Frontal cortex (tissue), 4 donors: ENCODE measurements around the gene EGFL6. TPM values are rescaled to one million over a fixed set of nuclear protein-coding genes. Genes with fewer than 3 reads are reported as not detected.
"Not testable (repeated sequence)": the region's sequence is repeated elsewhere in the genome, so short reads cannot be mapped to it uniquely, and the experiment has no call there.

Source experiments
- DNase-seq, 2 donors: peaks; one replicate each; pipeline ENCODE4 v3.0.0; 2012; ENCODE audit warnings: low spot score in 2 of 2
- FAIRE-seq: peaks from 2 replicates; lab custom pipeline; 2012; peaks lifted over from hg19 to GRCh38; lab: Jason Lieb, UNC
- total RNA-seq: library from RNA; depleted of rRNA; stranded (reverse); fragments of >200 nt; gene quantifications from one replicate; pipeline ENCODE4 v1.2.3, GENCODE V29; 2014
- donor health status: control.
- donor health status: control.
- donor health status: control.

Gene EGFL6
- total RNA-seq, 1 donor from 2014 or later = 0.82 TPM

DNA sequence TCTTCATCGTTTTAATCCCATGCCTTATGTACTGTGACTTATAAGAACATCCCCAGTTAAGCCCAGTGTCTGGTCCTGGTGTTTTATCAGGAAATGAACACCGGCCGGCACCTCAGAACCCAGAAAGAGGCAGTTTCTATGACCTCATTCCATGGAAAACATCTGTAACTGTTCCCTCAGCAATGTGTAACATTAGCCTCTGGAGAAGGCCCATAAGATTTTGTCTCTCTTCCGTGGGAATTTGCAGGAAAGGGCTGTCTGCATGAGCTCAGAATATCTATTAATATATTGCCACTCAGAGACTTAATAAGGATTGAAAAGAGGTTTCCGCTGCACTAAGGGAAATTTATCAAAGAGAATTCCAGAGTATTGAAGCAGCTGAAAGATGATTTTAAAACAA lies 80.4 kb downstream of the EGFL6 start:
- FAIRE-seq (no peak), DNase-seq (no peak)

DNA sequence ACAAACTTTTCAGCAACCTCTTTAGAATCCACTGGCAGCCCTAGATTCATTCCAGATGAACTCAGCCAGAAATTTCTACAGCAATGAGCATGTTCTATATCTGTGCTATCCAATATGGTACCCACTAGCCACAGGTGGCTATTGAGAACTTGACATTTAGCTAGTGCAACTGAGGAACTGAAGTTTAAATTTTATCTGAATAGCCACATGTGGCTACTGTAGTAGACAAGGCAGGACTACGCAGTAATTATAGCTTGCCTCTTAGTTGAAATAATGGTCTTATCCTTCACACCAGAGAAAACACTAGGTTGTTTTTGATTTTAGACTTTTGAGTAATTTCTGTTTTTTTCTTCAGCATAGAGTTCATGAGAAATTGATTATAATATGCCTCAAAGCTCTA lies 80.9 kb downstream of the EGFL6 start:
- FAIRE-seq (no peak), DNase-seq (no peak)

DNA sequence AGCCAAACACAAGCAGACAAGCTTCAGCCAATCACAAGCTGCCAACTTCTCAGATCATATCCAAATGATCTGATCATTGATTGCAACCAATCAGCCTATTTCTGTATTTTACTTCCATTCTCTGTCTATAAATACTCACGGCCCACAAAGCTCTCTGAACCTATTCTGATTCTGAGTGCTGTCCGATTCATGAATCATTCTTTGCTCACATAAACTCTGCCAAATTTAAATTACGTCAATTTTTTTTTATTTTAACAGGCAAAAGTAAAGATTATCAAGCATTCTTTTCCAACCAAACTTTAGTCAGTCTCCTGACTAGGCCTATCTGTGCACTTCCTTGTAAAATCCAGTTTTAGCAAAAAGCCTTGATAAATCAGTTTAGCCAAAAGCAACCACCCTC lies 81.7 kb downstream of the EGFL6 start:
- DNase-seq (no peak), FAIRE-seq (no peak)

DNA sequence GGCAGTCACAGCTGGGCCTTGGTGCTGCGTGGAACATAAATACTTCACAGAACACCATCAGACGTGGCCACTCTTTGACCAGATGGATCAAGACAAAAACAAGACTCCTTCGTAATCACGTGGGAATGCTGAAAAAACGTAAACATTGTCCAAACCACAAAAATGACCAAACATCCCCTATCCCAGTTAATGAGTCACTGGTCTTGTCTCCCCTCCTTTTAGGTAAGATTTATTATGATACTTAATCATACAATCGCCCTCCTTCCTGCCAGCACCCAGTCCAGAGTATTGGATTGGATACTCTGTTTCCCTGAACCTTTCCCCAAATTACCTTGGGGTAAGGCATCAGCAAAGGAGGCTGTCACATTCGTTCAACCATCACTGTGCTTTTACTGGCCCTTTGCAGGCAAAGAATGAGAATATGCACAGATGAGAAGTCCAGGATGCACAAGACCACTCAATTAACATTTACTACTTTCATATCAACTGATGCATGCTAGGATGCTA lies 82.9 kb downstream of the EGFL6 start:
- DNase-seq (no peak), FAIRE-seq (no peak)

DNA sequence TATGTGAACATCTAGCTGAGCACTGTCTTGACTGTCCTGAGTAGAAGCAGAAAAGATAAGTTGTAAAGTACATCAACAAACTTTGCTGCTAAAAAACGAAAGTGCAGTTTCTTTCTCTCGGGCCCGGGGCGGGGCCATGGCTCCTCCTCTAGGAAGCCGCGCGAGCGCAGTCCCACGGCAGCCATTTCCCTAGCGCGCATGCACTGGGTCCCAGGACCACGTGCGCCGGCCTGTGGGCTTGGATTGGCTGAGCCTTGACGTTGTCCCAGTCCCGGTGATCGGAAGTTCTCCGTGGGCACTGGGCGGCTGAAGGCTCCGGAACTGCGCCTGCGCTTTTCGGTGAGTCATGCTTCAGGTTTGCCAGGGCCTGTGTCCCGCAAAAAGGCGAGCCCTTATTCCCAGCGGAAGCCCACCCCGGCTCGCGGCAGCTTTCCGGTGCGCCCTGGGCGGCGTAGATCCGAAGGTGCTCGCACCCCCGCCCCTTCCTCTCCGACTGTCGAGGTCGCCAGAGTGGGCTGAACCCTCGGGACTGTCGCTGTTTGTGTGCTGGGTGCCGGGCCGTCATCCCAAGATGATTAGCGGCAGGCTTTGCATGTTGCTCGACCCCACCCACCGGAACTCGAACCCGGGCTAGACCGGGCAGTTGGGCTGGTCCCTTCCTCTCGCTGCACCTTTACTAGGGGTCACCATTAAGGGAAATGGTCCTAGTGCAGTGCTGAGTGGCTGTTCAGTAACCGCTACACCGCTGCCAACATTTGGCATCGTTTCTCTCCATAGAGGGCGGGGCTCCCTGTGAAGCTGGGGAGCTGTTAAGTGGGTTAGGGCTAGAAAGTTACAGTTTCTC lies 83.7 kb downstream of the EGFL6 start, which contains the start of gene TCEANC:
Gene TCEANC (plus strand): TSS at position 292 of the 844 bp plus-strand sequence. CDS start 9,368 bp downstream, outside the sequence.
- peak; percentile 63 for FAIRE-seq
- DNase-seq = peak; percentile 71 to 79

DNA sequence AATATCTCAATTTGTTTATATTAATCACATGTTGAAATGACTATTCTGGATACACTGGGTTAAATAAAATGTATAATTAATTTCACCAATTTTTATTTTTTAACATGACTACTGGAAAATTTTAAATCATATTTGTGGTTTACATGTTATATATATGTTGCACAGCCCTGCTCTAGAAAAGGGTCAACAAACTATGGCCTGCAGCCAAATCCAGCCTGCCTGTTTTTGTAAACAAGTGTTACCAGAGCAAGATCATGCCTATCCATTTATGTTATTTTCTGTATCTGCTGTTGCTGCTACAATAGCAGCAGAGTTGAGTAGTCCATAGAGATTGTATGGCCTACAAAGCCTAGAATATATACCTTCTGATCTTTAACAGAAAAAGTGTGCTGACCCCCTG lies 84.7 kb downstream of the EGFL6 start:
- DNase-seq (no peak), FAIRE-seq (no peak)

DNA sequence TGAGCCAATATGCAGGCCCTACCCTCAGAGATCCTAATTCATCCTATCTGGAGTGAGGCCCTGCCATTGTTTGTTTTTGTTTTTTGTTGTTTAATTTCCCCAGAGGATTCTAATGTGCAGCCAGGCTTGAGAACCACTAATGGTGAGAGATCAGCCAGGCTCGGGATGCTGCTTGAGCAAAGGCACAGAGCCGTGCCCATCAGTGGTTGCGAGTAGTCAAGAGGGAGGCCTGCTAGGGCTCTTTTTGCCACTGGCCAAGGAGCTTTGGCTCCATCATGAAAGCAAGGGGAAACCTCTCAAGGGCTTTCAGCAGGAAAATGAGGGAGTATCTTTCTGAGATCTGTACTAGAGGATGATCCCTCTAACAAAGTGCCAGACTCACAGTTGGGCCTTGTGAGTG lies 86.3 kb downstream of the EGFL6 start:
- no peak for DNase-seq
- FAIRE-seq = no peak

DNA sequence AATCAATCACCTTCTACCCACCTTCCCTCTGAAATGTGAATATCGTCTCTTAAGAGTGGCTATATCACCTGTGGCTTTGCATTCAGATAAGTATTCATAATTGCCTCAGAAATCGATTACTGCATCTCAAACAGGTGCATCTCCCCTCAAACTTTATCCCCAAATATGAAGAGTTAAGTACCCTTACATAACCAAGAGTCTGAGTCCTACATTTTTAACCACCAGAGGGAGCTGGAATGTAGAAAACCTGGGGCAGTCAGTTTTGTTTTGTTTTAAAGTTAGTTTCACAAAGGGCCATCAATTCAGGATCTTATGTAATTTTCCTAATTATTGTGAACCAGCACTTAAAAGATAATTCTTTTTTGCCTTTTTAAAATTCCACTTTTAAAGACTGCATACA lies 89.2 kb downstream of the EGFL6 start:
- FAIRE-seq (peak; percentile 23), DNase-seq (peak; percentile 15 to 24)

DNA sequence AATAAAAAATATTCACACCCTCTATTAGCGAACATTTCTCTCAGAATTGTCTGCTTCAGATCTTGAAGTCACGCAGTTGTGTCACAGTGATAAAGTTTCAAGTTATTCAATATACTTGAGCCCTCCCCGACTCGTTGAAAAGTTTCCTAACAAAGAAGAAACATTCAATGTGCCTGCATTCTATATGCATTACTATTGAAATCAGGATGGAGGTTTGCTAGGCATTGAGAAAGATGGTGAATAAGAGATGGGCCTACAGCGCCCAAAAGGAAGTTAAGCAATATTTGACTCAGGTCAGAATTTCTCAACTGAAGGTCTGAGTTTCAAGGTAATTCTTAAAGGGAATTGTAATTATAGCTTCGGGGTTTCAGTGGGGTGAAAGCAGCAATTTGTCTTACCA lies 89.7 kb downstream of the EGFL6 start:
- DNase-seq = no peak
- no peak for FAIRE-seq

DNA sequence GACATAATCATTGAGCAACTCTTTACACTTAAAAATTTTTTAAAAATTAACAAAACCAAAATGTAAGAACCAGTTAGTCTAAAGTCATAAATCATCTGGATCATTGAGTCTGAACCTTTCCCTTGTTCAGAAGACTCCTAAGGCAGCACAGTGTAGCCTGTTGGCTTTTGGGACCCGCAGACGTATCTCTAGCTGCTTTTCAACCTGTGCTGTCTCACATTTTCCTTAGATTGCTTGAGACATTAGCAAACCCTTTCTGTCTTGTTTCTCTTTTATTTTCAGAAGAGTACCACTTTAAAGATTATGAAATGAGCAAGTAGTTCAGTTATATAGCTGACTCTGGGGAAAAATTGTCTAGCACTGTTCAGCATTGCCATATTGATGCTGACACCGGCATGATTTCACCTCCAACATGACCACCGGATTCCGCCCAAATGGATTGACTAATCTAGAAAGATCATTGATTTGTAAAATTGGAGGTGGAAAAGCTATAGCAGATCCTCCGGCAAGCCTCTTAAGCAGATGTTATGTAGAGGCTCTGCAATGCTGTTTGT lies 92.4 kb downstream of the EGFL6 start:
- DNase-seq (no peak), FAIRE-seq (no peak)

DNA sequence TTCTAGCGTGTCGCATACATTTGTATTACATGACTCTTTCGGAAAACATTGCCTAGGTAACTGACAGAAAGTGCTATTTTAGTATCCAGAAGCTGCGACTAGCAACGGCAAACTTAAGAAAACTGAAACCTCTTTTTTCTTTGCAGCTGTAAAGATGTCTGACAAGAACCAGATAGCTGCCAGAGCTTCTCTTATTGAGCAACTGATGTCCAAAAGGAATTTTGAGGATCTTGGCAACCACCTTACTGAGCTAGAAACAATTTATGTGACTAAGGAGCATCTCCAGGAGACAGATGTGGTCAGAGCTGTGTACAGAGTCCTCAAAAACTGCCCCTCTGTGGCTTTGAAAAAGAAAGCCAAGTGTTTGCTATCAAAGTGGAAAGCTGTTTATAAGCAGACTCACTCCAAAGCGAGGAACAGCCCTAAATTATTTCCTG lies 93.0 kb downstream of the EGFL6 start:
- no peak for DNase-seq
- no peak for FAIRE-seq

DNA sequence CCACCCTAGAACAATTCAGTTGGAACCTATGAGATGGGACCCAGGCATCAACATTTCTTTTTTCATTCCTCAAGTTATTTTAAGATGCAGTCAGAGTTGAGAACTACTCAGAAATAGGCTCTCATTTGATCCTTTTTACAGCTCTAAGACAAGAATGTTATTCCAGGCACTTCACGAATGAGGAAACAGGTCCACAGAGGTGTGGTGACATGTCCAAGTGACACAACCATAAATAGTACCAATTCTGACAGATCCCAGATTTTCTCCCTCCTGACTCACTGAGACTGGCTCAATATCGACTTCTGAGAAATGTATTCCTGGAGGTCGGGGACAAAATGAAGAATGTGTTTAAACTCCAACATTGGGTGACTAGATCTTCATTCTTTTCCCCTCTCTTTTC lies 94.6 kb downstream of the EGFL6 start:
- DNase-seq (no peak), FAIRE-seq (no peak)

DNA sequence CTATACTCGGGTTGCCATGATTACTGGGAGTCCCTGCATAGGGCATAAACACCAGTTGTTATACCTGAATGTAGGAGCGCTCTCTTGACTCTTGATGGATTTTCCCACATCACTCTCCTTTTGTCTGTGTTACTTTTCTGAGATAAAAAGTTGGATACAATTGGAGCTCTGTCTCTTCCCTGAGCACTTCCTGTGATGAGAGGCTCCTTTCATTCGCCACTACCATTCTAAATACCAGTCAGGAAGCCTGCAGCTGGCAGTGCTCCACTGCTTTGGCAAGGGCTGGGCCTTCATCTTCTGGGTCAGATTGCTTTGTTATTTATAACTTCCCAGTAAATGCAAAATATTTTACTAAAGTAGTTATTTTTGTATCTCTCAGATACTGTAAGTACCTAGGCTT lies 97.4 kb downstream of the EGFL6 start:
- DNase-seq (no peak), FAIRE-seq (no peak)

DNA sequence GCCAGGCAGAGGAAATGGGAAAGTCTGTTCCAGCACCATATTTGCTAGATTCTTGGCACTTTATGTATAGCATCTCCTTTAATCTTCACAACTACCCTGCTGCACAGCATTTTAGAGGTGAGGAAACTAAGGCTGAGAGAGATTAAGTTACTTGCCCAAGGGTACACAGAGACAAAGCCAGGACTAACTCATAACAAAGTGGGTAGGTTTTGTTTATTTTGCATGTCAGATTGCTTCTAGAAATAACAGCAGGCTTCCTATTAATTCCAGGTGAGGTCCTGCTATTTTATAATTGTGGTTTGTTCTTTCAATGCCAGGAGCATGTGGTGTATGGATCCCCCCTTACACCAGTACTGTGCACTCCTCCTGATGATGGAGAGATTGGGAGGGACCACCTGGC lies 98.5 kb downstream of the EGFL6 start:
- FAIRE-seq (no peak), DNase-seq (no peak)

DNA sequence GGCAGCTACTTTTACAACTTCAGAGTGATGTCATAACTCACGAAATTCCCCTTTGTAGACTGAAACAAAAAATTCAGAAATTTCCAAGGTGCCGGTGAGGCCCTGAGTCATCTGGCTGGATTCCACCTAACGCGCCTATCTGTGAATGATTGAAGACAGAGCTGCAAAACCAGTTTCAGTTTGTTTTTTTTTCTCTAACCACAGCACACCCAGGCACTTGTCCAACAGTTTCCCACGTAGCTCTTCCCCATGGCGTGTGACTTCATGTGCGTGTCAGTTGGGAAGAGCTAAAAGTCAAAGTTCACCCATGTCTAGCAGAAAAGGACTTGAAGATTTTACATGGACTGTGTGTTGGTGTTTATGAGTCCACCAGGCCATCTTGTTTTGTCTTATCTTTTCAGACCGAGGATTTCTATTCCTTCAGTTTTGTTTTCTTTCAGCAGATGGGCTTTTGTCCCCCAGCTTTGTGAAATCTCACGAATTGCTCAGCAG lies 99.9 kb downstream of the EGFL6 start:
- no peak for FAIRE-seq
- DNase-seq = no peak

DNA sequence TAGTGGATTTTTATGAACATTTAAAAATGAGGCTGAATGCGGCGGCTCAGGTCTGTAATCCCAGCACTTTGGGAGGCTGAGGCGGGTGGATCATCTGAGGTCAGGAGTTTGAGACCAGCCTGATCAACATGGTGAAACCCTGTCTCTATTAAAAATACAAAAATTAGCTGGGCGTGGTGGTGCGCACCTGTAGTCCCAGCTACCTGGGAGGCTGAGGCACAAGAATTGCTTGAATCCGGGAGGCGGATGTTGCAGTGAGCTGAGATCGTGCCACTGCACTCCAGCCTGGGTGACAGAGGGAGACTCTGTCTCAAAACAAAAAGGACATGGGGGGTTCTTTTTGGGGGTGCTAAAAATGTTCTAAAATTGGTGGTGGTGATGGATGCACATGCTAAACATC lies 100.4 kb downstream of the EGFL6 start:
- FAIRE-seq = not testable (repeated sequence)

DNA sequence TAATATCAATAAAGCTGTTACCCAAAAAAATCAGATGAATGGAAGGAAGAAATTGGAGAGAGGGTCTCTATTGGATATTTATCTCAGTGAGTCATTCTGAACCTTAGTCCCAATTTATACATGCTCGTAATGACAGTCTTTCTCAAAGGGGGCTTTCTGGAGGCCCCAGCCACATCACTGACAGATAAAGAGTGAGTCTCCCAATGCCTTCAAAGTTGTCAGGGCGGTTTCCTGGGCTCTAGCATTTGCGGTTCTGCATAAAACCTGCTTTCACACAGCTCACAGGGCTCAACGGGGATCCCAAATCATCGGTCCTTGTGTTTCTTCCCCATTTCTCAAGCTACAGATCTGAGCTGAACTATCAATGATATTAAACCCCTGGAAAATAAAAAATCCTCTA lies 100.8 kb downstream of the EGFL6 start:
- DNase-seq = no peak

More for the DNA sequence above, 100.4 kb downstream of the EGFL6 start:
- DNase-seq = not testable (repeated sequence)

DNA sequence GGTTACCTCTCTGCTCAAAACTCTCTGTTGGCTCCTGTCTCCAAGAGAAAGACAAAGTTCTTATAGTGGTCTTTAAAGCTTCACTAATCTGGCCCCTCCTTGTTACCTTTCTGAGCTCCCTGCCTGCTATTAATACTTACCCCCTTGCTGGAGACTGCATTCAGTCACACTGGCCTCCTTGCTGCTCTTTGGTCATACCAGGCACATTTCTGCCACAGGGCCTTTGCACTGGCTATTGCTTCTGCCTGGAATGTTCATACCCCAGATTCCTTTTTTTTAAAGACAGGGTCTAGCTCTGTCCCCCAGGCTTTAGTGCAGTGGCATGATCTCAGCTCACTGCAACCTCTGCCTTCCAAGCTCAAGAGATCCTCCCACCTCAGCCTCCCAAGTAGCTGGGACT lies 103.6 kb downstream of the EGFL6 start:
- DNase-seq (no peak), FAIRE-seq (no peak)

More for the DNA sequence above, 100.8 kb downstream of the EGFL6 start:
- no peak for FAIRE-seq

DNA sequence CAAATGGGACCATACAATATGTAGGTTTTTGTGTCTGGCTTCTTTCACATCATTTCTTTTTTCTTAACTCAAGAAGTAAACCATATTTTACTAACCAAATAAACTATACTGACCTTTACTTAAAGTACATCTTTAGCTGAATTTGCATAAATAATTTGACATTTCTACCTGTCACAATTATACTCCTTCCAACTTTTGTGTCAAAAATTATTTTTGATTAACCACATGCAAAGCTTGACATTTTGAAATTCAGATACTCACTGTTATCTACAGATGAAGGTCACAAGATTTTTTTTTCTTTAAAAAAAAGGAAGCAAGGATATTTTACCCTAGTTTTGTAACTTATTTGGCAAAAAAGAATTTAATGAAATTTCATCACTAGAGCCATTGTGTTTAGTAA lies 107.5 kb downstream of the EGFL6 start:
- DNase-seq (no peak), FAIRE-seq (no peak)

DNA sequence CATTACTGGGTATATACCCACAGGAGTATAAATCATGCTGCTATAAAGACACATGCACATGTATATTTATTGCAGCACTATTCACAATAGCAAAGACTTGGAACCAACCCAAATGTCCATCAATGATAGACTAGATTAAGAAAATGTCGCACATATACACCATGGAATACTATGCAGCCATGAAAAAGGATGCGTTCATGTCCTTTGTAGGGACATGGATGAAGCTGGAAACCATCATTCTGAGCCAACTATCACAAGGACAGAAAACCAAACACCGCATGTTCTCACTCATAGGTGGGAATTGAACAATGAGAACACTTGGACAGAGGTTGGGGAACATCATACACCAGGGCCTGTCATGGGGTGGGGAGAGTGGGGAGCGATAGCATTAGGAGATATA lies 110.3 kb downstream of the EGFL6 start:
- not testable (repeated sequence) for FAIRE-seq, DNase-seq

DNA sequence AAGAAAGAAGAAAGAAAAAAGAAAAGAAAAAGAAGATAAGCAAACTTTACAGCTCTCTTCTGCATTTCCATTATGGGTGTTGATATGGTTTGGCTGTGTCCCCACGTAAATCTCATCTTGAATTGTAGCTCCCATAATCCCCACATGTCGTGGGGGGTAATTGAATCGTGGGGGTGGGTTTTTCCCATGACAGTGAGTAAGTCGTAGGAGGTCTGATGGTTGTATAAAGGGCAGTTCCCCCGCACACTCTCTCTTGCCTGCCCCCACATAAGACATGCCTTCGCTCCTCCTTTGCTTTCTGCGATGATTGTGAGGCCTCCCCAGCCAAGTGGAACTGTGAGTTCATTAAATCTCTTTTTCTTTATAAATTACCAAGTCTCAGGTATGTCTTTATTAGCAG lies 112.2 kb downstream of the EGFL6 start:
- DNase-seq (no peak), FAIRE-seq (no peak)
